ENCODE data around the gene FKBP15.
A peak's percentile ranks its signal among the peaks of the same experiment; 100 is the strongest.
"Not testable (repeated sequence)": the region's sequence is repeated elsewhere in the genome, so short reads cannot be mapped to it uniquely, and the experiment has no call there.

The FKBP15 gene

GRCh38 chr9:113152699-113153098 lies 68.4 kb downstream of the FKBP15 start:
- TF ChIP-seq CTCF (conservative IDR thresholded peaks at IDR 0.05; ENCODE audit: low read depth, low read length): no peak
- no peak for DNase-seq (ENCODE audit: low read depth)
- no peak overlapping the region for H3K4me3 ChIP-seq (ENCODE audit: low read length)

GRCh38 chr9:113151696-113152630 lies 69.1 kb downstream of the FKBP15 start:
- H3K4me3 ChIP-seq (ENCODE audit: low read length): peak overlapping the region; percentile 81
- TF ChIP-seq CTCF (conservative IDR thresholded peaks at IDR 0.05; ENCODE audit: low read depth, low read length): no peak
- DNase-seq (ENCODE audit: low read depth): no peak

GRCh38 chr9:113150670-113151611 lies 70.1 kb downstream of the FKBP15 start, which contains the start of gene SLC31A2:
Gene SLC31A2 (plus strand): TSS chr9:113151007. CDS start chr9:113151075, 68 bp downstream.
- peak; percentile 31 for DNase-seq (ENCODE audit: low read depth)
- TF ChIP-seq CTCF (conservative IDR thresholded peaks at IDR 0.05; ENCODE audit: low read depth, low read length): peak; percentile 31
- peak within 1 kb of the TSS; percentile 81 for H3K4me3 ChIP-seq (ENCODE audit: low read length)

GRCh38 chr9:113149561-113149960 lies 71.5 kb downstream of the FKBP15 start:
- DNase-seq (ENCODE audit: low read depth); H3K4me3 ChIP-seq (ENCODE audit: low read length): not testable (repeated sequence)

GRCh38 chr9:113148781-113149510 lies 72.1 kb downstream of the FKBP15 start:
- DNase-seq (ENCODE audit: low read depth): no peak
- TF ChIP-seq CTCF (conservative IDR thresholded peaks at IDR 0.05; ENCODE audit: low read depth, low read length): no peak
- no peak overlapping the region for H3K4me3 ChIP-seq (ENCODE audit: low read length)

GRCh38 chr9:113148372-113148705 lies 72.7 kb downstream of the FKBP15 start:
- no peak overlapping the region for H3K4me3 ChIP-seq (ENCODE audit: low read length)
- TF ChIP-seq CTCF (conservative IDR thresholded peaks at IDR 0.05; ENCODE audit: low read depth, low read length): no peak
- DNase-seq (ENCODE audit: low read depth): no peak
